Raji (cell line): ENCODE results near the gene MBOAT1.

Source experiments
- POLR2A ChIP-seq: IDR thresholded peaks from 2 replicates; pipeline ENCODE4 v1.6.1; 2011; ENCODE audit warnings: low read depth, low read length, control low read depth; ENCODE audit not compliant: insufficient read depth

Gene MBOAT1

GRCh38 chr6:20192625-20193024, 19.6 kb downstream of the MBOAT1 start:
- TF ChIP-seq POLR2A, result no peak

DNA sequence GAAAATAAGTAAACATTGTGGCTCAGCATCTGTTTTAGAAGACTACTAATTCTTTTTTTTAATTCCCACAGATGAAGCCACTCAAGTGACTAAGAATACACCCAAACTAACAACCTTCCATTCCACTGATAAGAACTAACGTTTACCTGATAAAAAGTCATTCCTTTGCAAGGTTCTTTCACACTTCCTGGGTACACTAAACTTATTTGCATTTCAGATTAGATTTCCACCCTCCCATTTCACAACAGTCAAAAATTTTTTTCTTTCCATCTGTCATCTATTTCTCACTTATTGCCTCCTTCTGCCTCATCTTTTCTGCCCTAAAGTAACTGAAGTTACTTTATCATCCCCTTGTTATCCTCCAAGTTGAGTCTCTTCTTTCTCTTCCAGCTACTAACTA, 20.3 kb downstream of the MBOAT1 start:
- no peak for TF ChIP-seq POLR2A

DNA sequence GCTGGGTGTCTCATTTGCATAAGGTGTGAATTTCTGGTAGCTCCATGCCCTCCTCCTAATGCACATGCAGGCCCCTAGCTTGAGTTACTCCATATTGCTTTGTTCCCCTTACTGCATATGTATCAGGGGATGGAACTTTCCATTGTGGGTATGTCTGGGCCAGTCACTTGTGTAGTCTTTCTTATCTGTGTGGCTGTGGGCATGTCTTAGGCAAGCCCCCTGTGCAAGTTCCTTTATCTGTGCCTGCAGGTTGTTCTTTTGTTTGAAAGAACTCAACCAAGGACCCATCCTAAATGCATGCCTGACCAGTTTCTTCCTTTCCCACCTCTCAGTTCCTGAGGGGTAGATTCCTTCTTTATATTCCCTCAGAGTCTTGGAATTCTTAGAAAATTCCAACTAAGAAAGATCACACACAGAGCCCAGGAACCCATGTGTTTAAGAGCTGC, 23.6 kb downstream of the MBOAT1 start:
- TF ChIP-seq POLR2A, result no peak

DNA sequence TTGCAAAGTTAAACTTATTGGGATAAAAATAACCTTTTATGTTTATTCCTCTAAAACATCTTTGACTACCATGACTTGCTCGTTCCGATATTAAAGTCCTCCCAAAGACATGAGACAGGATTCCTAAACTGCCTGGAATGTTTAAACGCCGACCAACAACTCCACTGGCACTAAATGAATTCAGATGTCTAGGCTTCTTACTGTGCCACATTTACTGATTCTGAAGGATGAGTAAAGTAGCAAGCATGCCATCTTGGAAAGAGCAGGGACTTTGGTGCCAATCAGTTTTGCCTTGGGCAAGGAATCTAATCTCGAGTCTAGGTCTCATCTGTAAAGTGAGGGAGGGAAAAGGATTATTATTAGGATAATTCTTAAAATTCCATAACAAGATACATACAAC, 25.3 kb downstream of the MBOAT1 start:
- TF ChIP-seq POLR2A, result no peak

- TF ChIP-seq POLR2A, result no peak
Observed at GRCh38 chr6:20183706-20184105, 28.6 kb downstream of the MBOAT1 start.

GRCh38 chr6:20182926-20183521, 29.2 kb downstream of the MBOAT1 start:
- no peak for TF ChIP-seq POLR2A

DNA sequence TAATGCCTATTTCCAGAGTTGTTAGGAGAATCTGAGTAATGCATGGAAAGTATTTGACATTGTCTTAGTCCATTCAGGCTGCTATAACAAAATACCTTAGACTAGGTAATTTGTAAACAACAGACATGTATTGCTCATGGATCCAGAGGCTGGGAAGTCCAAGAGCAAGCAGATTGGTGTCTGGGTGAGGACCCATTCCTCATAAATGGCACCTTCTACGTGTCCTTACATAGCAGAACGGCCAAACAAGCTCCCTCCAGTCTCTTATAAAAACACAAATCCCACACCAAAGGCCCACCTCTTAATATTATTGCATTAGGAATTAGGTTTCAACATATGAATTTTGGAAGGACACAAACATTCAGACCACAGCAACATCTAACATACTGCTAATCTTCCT, 30.2 kb downstream of the MBOAT1 start:
- TF ChIP-seq POLR2A, result no peak

GRCh38 chr6:20180935-20181334, 31.3 kb downstream of the MBOAT1 start:
- no peak for TF ChIP-seq POLR2A

- TF ChIP-seq POLR2A, result no peak
Observed at GRCh38 chr6:20178327-20178726, 33.9 kb downstream of the MBOAT1 start.

GRCh38 chr6:20175810-20176410, 36.4 kb downstream of the MBOAT1 start:
- no peak for TF ChIP-seq POLR2A

DNA sequence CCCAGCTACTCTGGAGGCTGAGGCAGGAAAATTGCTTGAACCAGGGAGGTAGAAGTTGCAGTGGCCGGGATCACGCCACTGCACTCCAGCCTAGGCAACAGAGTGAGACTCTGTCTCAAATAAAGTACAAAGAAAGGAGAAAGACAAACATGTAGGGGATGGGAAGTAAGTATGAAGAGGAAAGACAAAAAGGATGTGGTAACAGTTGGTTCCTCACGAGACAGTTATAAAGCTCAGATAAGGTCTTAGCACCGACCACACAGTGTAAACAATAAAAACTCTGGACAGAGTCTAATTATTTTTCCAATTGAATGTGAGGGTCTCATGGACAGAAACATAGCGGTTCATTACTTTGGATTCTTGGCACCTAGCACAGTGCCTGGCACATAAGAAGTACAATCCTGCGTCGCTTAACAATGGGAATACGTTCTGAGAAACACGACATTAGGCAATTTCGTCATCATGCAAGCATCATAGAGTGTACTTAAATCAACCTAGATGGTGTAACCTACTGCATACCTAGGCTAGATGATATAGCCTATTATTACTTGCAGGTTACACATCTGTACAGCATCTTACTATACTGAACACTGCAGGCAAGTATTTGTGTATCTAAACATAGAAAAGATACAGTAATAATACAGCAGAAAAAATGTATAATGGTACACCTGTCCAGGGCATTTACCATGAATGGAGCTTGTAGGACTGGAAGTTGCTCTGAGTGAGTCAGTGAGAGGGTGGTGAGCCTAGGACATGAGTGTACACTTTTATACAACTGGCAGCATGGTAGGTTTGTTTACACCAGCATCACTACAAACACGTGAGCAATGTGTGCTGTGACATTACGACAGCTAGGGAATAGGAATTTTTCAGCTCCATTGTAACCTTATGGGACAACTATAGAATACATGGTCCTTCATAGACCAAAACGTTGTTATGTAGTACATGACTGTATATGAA, 38.2 kb downstream of the MBOAT1 start:
- no peak for TF ChIP-seq POLR2A

- no peak for TF ChIP-seq POLR2A
Observed at GRCh38 chr6:20172842-20173456, 39.3 kb downstream of the MBOAT1 start.

DNA sequence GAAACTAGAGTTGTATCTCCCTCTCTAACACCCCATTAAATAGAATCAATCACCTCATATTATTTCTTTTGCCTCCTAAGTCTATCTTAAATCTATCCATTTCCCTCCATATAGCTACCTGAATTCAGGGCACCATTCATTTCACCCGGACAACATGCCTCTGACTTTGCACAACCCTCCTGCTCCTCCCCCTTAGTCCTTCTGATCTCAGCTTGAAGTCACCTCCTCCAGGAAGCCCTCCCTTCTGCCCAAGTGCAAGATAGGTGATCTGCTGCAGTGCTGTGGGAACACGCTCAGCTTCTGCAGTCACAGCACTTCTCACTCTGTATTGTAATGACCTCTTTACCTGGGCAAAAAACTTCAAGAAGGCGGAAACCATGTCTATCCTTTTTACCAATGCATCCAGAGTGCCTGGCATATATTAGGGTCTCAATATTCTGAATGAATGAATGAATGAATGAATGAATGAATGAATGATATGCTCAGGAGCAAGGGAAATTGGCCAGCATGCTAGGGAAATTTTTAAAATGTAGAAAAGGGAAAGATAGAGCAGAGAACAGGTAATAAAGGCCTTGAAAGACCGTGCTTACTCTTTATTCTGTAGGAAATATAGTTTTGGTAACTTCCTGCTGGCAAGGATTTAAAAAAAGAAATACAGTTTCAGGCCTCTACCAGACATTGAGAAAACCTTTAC, 41.7 kb downstream of the MBOAT1 start:
- no peak for TF ChIP-seq POLR2A

- TF ChIP-seq POLR2A, result no peak
Observed at GRCh38 chr6:20169786-20170185, 42.5 kb downstream of the MBOAT1 start.

GRCh38 chr6:20169119-20169557, 43.1 kb downstream of the MBOAT1 start:
- no peak for TF ChIP-seq POLR2A

GRCh38 chr6:20168690-20169089, 43.6 kb downstream of the MBOAT1 start:
- TF ChIP-seq POLR2A, result no peak

GRCh38 chr6:20167601-20168000, 44.7 kb downstream of the MBOAT1 start:
- TF ChIP-seq POLR2A, result no peak
